Smooth muscle cell (in vitro differentiated cells): ENCODE results near the gene FARP1. TPM values are rescaled to one million over a fixed set of nuclear protein-coding genes. Genes with fewer than 3 reads are reported as not detected.
A peak's percentile ranks its signal among the peaks of the same experiment; 100 is the strongest.

Experiments
- DNase-seq: peaks from one replicate; lab custom pipeline; 2025; ENCODE audit not compliant: unreplicated experiment; lab: John Stamatoyannopoulos, UW
- H2AFZ ChIP-seq: fragments of 200-600 bp; sonication (generic); 2 replicates; pipeline ENCODE4 v1.6.0; 2016; ENCODE audit warnings: antibody characterized with exemption, low read depth, mild to moderate bottlenecking
- H3F3A ChIP-seq: fragments of 200-600 bp; sonication (generic); 2 replicates; pipeline ENCODE4 v1.6.0; 2017; ENCODE audit warnings: antibody characterized with exemption, low read depth
- H3K27ac ChIP-seq: fragments of 200-600 bp; sonication (generic); 2 replicates; pipeline ENCODE4 v1.5.1; 2016; ENCODE audit warnings: low read depth, mild to moderate bottlenecking
- H3K27me3 ChIP-seq: fragments of 200-600 bp; sonication (generic); 2 replicates; pipeline ENCODE4 v1.6.1; 2016; ENCODE audit warnings: low read depth, mild to moderate bottlenecking
- H3K36me3 ChIP-seq: fragments of 200-600 bp; sonication (generic); 2 replicates; pipeline ENCODE4 v1.5.1; 2016; ENCODE audit warnings: low read depth
- H3K4me1 ChIP-seq: fragments of 200-600 bp; sonication (generic); 2 replicates; pipeline ENCODE4 v1.5.1; 2016; ENCODE audit warnings: low read depth
- H3K4me2 ChIP-seq: fragments of 200-600 bp; sonication (generic); 2 replicates; pipeline ENCODE4 v1.6.0; 2016; ENCODE audit warnings: mild to moderate bottlenecking
- H3K4me3 ChIP-seq: fragments of 200-600 bp; sonication (generic); 2 replicates; pipeline ENCODE4 v1.5.1; 2016; ENCODE audit warnings: mild to moderate bottlenecking
- H3K79me2 ChIP-seq: fragments of 200-600 bp; sonication (generic); 2 replicates; pipeline ENCODE4 v1.6.0; 2016; ENCODE audit warnings: low read depth, mild to moderate bottlenecking
- H3K9ac ChIP-seq: fragments of 200-600 bp; sonication (generic); 2 replicates; pipeline ENCODE4 v1.6.0; 2016; ENCODE audit warnings: low read depth
- H3K9me3 ChIP-seq: fragments of 200-600 bp; sonication (generic); replicated peaks from 2 replicates; pipeline ENCODE4 v1.5.1; 2016; ENCODE audit warnings: low read depth
- H4K20me1 ChIP-seq: fragments of 200-600 bp; sonication (generic); 2 replicates; pipeline ENCODE4 v1.6.0; 2016; ENCODE audit warnings: low read depth
- WGBS: methylation state at CpG from one replicate; pipeline ENCODE4 v1.1.7; 2016; ENCODE audit warnings: low lambda C conversion rate; 5-methylcytosine and 5-hydroxymethylcytosine counted together
- polyA plus RNA-seq: library from polyadenylated mRNA; unstranded; fragments of >200 nt; fragmentation: Nextera tagmentation; extraction: Ambion mirVana; gene quantifications from 2 replicates; pipeline ENCODE4 v1.2.1, GENCODE V29; 2016
- total RNA-seq: library from RNA; depleted of rRNA; stranded (reverse); fragments of >200 nt; gene quantifications from 2 replicates; pipeline ENCODE4 v1.2.3, GENCODE V29; 2014
- TF ChIP-seq, protein P1 (sequence below): fragments of 200-600 bp; sonication (generic); IDR thresholded peaks from 2 replicates; pipeline ENCODE4 v1.5.1; 2017; ENCODE audit warnings: borderline replicate concordance, mild to moderate bottlenecking, antibody characterized with exemption; ENCODE audit not compliant: insufficient read depth, poor library complexity, severe bottlenecking

FARP1 gene
- total and polyA plus RNA-seq, 2 experiments from 2014 or later = 59.4 to 104 TPM

DNA sequence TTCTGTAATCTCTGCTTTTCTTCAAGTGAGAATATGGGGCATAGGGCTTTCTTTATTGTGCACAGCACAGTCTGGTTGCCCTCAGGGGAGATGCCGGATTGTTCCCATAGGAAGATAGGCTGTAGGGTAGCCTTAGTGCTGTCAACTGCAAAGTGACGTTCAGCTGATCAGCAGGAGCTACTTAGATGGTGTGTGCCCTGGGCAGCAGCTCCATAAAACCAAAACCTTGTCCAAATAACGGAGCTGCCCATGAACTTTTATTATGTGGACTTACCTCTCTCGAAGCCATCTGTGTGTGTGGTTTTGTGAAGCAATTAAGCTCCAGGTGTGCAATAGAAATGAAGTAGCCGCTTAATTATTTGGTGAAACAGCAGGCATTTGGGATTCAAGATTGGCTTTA lies 154.2 kb downstream of the FARP1 start:
- H4K20me1 ChIP-seq = peaks cover 4% of the 10 kb centered on the region
- TF ChIP-seq, protein P1, sequence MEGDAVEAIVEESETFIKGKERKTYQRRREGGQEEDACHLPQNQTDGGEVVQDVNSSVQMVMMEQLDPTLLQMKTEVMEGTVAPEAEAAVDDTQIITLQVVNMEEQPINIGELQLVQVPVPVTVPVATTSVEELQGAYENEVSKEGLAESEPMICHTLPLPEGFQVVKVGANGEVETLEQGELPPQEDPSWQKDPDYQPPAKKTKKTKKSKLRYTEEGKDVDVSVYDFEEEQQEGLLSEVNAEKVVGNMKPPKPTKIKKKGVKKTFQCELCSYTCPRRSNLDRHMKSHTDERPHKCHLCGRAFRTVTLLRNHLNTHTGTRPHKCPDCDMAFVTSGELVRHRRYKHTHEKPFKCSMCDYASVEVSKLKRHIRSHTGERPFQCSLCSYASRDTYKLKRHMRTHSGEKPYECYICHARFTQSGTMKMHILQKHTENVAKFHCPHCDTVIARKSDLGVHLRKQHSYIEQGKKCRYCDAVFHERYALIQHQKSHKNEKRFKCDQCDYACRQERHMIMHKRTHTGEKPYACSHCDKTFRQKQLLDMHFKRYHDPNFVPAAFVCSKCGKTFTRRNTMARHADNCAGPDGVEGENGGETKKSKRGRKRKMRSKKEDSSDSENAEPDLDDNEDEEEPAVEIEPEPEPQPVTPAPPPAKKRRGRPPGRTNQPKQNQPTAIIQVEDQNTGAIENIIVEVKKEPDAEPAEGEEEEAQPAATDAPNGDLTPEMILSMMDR = no peak
- no peak overlapping the region for H2AFZ ChIP-seq
- H3K27me3 ChIP-seq = no peaks in the 10 kb centered on the region
- H3K4me3 ChIP-seq = no peak overlapping the region
- WGBS = 70% methylated on average over 5 of the region's 5 CpGs
- peaks cover 3% of the 10 kb centered on the region for H3F3A ChIP-seq
- no peaks in the 10 kb centered on the region for H3K9me3 ChIP-seq
- no peak overlapping the region for H3K27ac ChIP-seq
- peaks cover 53% of the 10 kb centered on the region for H3K79me2 ChIP-seq
- no peak overlapping the region for H3K4me2 ChIP-seq
- DNase-seq = no peak
- peaks cover 37% of the 10 kb centered on the region for H3K4me1 ChIP-seq
- H3K36me3 ChIP-seq = no peaks in the 10 kb centered on the region
- no peak overlapping the region for H3K9ac ChIP-seq

- TF ChIP-seq, protein P1 = no peak
Measured at GRCh38 chr13:98297745-98298144, 154.9 kb downstream of the FARP1 start.

DNA sequence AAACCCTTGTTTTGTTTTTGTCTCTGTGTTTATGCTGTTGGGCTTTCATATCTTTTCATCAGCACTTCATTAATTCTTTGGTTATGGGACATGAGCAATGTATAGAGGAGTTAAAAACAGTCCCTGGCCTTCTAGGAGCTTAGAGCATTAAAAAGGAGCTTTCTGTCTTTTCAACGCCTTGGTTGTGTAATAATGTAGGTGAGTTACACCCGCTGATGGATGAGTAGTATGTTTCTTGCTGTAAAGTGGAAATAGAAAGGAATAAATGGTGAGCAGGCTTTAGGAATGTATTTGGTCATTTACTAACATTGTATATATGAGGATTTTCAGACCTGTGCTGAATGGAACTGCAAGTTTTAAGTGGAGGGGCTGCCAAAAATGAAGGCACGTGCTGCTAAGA lies 155.7 kb downstream of the FARP1 start:
- H3K36me3 ChIP-seq = no peaks in the 10 kb centered on the region
- H4K20me1 ChIP-seq = peaks cover 4% of the 10 kb centered on the region
- peaks cover 3% of the 10 kb centered on the region for H3F3A ChIP-seq
- DNase-seq = no peak
- TF ChIP-seq, protein P1 = no peak
- H3K4me1 ChIP-seq = peaks cover 43% of the 10 kb centered on the region
- H3K4me2 ChIP-seq = no peak overlapping the region
- H3K9me3 ChIP-seq = no peaks in the 10 kb centered on the region
- H3K9ac ChIP-seq = no peak overlapping the region
- H3K27me3 ChIP-seq = no peaks in the 10 kb centered on the region
- peaks cover 60% of the 10 kb centered on the region for H3K79me2 ChIP-seq
- H3K27ac ChIP-seq = peak overlapping the region; percentile 4
- no peak overlapping the region for H3K4me3 ChIP-seq
- H2AFZ ChIP-seq = no peak overlapping the region
- WGBS = 57% methylated on average over 3 of the region's 3 CpGs

More at GRCh38 chr13:98297745-98298144, 154.9 kb downstream of the FARP1 start:
- Histone ChIP-seq H3K4me2 (no peak overlapping the region), H3F3A (peaks cover 3% of the 10 kb centered on the region), H3K4me3 (no peak overlapping the region), H3K27ac (no peak overlapping the region), H2AFZ (no peak overlapping the region), H3K4me1 (peaks cover 43% of the 10 kb centered on the region), H3K9ac (no peak overlapping the region), H3K9me3 (no peaks in the 10 kb centered on the region), H3K79me2 (peaks cover 53% of the 10 kb centered on the region), H3K27me3 (no peaks in the 10 kb centered on the region), H4K20me1 (peaks cover 4% of the 10 kb centered on the region), H3K36me3 (no peaks in the 10 kb centered on the region)
- 94% methylated on average over 9 of the region's 9 CpGs for WGBS
- DNase-seq = no peak

- no peaks in the 10 kb centered on the region for H3K27me3 ChIP-seq
- no peak for DNase-seq
- no peak overlapping the region for H3K4me3 ChIP-seq
- H4K20me1 ChIP-seq = peaks cover 4% of the 10 kb centered on the region
- TF ChIP-seq, protein P1 = no peak
- H3K9ac ChIP-seq = no peak overlapping the region
- H3K4me1 ChIP-seq = peaks cover 43% of the 10 kb centered on the region
- H3K4me2 ChIP-seq = peak overlapping the region; percentile 73
- H3K27ac ChIP-seq = peak overlapping the region; percentile 96
- no peaks in the 10 kb centered on the region for H3K36me3 ChIP-seq
- WGBS = 62% methylated on average over 6 of the region's 6 CpGs
- H3K9me3 ChIP-seq = no peaks in the 10 kb centered on the region
- peaks cover 68% of the 10 kb centered on the region for H3K79me2 ChIP-seq
- peaks cover 3% of the 10 kb centered on the region for H3F3A ChIP-seq
- H2AFZ ChIP-seq = no peak overlapping the region
Measured at GRCh38 chr13:98299235-98299965, 156.5 kb downstream of the FARP1 start.
